ENCODE data around the gene CACHD1.
"Not testable (repeated sequence)": the region's sequence is repeated elsewhere in the genome, so short reads cannot be mapped to it uniquely, and the experiment has no call there.

The CACHD1 gene

GRCh38 chr1:64701886-64702285 is 232.0 kb downstream of the CACHD1 start:
- no peak for DNase-seq (ENCODE audit: low spot score)

DNA sequence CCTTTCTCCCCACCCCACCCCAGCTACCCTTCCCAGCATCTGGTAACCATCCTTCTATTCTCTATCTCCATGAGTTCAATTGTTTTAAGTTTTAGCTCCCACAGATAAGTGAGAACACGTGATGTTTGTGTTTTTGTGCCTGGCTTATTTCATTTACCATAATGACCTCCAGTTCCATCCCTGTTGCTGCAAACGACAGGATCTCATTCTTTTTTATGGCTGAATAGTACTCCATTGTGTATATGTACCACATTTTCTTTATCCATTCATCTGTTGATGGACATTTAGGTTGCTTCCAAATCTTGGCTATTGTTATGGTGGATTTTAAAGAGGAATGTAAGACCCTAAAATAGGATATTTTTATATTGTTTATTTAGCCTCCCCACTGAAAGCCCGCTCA is 232.7 kb downstream of the CACHD1 start:
- DNase-seq (ENCODE audit: low spot score): not testable (repeated sequence)

DNA sequence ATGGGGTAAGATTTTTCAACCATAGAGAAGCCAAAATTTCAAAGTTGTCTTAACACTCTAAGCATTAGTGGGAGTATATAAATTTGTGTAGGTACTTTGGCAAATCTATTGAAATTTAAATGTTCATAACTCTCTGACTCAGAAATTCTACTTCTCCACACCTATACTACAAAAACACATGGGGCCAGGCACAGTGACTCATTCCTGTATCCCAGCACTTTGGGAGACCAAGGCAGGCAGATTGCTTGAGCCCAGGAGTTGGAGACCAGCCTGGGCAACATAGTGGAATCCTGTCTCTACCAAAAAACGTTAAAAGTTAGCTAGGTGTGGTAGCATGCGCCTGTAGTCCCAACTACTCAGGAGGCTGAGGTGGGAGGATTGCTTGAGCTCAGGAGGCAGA is 233.7 kb downstream of the CACHD1 start:
- DNase-seq (ENCODE audit: low spot score): no peak

DNA sequence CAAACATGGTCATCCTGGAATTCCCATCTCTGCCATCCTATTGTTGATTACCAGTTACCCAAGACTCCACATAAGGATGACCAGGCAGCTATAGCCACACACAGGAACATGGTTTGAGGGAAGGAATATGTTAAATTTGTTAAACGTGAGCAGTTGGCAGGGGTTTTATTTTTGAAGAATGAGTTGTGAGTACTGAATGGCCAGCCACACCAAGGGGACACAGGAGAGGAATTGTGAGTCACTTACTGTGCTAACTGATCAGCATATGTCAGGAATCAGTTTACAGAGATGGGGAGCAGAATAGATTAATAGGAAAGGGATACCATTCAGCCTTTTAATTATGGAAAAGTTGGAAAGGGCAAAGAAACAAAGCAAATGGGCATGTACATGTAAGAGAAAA is 235.7 kb downstream of the CACHD1 start:
- DNase-seq (ENCODE audit: low spot score): no peak

GRCh38 chr1:64711266-64711665 is 241.3 kb downstream of the CACHD1 start:
- no peak for DNase-seq (ENCODE audit: low spot score)

- no peak for DNase-seq (ENCODE audit: low spot score)
Observed at GRCh38 chr1:64712049-64712448, 242.1 kb downstream of the CACHD1 start.

DNA sequence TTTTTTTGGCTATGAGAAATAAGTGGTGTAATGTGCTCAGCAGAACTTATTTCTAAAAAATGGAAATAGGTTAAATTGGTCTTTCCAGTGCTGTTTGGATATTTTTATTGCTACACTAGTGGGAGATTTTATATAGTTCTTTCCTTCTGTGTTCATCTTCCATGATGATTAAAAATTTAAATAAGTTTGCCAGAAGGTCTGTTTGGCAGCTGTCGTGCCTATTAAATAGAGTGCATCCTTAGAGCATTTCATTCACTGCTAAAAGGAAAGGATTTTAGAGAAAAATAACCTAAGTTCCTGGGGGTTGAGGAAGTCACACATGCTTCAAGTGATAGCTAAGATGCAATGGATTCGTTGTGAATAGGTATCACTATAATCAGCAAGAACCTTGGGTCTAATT is 245.3 kb downstream of the CACHD1 start:
- DNase-seq (ENCODE audit: low spot score): no peak

DNA sequence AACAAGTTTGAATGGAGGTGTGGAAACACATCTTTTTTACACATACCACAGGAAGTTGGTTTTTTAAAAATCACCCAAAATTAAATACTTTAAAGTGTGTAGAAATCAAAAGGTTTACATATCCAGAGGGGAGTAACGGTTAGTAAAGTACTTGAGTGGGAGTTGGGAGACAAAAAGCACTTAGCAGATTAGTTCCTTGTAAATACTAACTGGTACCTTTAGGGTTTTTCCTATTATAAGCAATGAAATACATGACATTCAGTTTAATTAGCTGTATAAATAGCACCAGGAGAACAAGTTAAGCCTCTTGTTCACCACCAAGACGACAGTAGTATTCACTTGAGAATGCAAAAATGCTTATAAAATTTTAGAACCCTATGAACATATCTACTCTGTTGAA is 251.2 kb downstream of the CACHD1 start:
- no peak for DNase-seq (ENCODE audit: low spot score)

GRCh38 chr1:64721576-64722145 is 251.7 kb downstream of the CACHD1 start:
- DNase-seq (ENCODE audit: low spot score): no peak

DNA sequence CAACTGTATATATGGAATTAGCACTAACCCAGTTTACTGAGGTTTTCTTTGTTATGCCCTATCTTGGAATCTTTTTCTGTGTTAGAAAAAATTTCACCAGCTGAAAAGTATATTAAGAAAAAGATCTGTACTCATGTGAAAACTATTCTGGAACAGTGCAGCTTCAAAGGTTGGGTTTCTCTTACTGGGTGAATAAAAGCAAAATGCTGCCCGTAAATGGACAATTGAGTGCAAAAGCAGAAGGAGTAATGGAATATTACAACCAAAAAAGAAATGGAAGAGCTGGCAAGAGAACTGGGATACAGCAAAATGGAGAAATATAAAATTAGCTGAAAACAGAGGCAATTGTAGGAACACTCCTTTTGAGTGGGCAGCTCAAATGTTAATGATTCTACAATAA is 257.9 kb downstream of the CACHD1 start:
- no peak for DNase-seq (ENCODE audit: low spot score)

DNA sequence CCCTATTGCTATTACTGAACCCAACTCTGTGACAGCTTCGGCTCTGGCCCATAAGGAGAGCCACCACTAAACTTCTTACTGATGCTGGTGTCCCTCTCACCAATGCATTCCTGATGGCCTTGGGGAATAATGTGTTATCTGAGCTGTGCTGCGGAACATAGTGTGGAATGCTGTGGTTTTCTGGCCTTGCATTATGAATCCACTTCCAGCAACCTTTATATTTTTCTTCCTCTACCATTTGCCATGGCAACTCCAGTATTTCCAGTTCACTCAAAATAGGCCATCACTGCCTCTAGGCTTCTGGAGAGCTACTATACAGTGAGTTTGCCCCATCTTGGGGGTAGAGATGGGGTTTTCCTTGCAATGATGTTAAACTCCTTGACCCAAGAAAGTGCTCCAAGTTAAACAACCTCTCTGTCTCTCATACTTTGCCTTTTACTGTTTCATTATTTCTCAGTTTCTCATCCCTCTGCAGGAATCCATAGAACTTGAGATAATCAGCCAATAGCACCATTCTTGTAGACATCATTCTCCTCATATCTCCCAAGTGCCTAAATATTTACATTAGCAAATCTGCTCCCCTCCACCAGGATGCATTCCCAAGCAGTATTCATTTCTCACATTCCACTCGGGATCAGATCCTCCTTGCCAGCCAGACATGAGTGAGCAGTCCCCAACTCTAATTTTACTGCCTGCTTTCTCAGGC is 263.8 kb downstream of the CACHD1 start:
- no peak for DNase-seq (ENCODE audit: low spot score)

GRCh38 chr1:64734287-64734652 is 264.3 kb downstream of the CACHD1 start:
- DNase-seq (ENCODE audit: low spot score): no peak

GRCh38 chr1:64740687-64741086 is 270.8 kb downstream of the CACHD1 start:
- DNase-seq (ENCODE audit: low spot score): not testable (repeated sequence)
